HepG2 (cell line): Measurements from ENCODE around the gene PDE6C. TPM values are rescaled to one million over a fixed set of nuclear protein-coding genes. Genes with fewer than 3 reads are reported as not detected.

ENCODE experiments used
- CREM ChIP-seq, 2 experiments: sonication (generic) in 1 of 2; formaldehyde crosslinking in 1 of 2; IDR thresholded peaks; 2 replicates each; pipeline versions ENCODE4 v1.4.0 to v1.6.1; 2016 to 2020; ENCODE audit warnings: antibody characterized with exemption in 1 of 2, mild to moderate bottlenecking in 1 of 2, missing genetic modification reagents in 1 of 2
- GFI1 ChIP-seq: sonication (generic); formaldehyde crosslinking; IDR thresholded peaks from 2 replicates; pipeline ENCODE4 v1.5.0; 2020; ENCODE audit warnings: missing genetic modification reagents, mild to moderate bottlenecking, borderline replicate concordance
- GTF3A ChIP-seq: sonication (generic); formaldehyde crosslinking; conservative IDR thresholded peaks from 2 replicates; pipeline ENCODE4 v1.4.0; 2020; ENCODE audit warnings: mild to moderate bottlenecking, missing genetic modification reagents
- GZF1 ChIP-seq: sonication (generic); formaldehyde crosslinking; IDR thresholded peaks from 2 replicates; pipeline ENCODE4 v1.5.1; 2020; ENCODE audit warnings: mild to moderate bottlenecking, missing genetic modification reagents
- HNRNPLL ChIP-seq: fragments of 200-400 bp; formaldehyde crosslinking; IDR thresholded peaks from 2 replicates; pipeline ENCODE4 v1.6.1; 2017; ENCODE audit warnings: mild to moderate bottlenecking, low read depth, low read length; ENCODE audit not compliant: poor library complexity, severe bottlenecking
- ISX ChIP-seq: sonication (generic); formaldehyde crosslinking; conservative IDR thresholded peaks from 2 replicates; pipeline ENCODE4 v1.5.0; 2020; ENCODE audit warnings: missing genetic modification reagents
- POGZ ChIP-seq: sonication (generic); formaldehyde crosslinking; IDR thresholded peaks from 2 replicates; pipeline ENCODE4 v1.4.0; 2020; ENCODE audit warnings: mild to moderate bottlenecking, missing genetic modification reagents
- SMAD9 ChIP-seq: sonication (generic); formaldehyde crosslinking; IDR thresholded peaks from 2 replicates; pipeline ENCODE4 v1.5.1; 2020; ENCODE audit warnings: mild to moderate bottlenecking, missing genetic modification reagents
- SP4 ChIP-seq: sonication (generic); formaldehyde crosslinking; IDR thresholded peaks from 2 replicates; pipeline ENCODE4 v1.8.1; 2023; ENCODE audit warnings: mild to moderate bottlenecking, missing genetic modification reagents
- YEATS2 ChIP-seq: sonication (generic); formaldehyde crosslinking; IDR thresholded peaks from 2 replicates; pipeline ENCODE4 v1.4.0; 2020; ENCODE audit warnings: missing genetic modification reagents, borderline replicate concordance
- YEATS4 ChIP-seq: sonication (generic); formaldehyde crosslinking; IDR thresholded peaks from 2 replicates; pipeline ENCODE4 v1.4.0; 2020; ENCODE audit warnings: missing genetic modification reagents, borderline replicate concordance
- ZNF264 ChIP-seq: sonication (generic); formaldehyde crosslinking; IDR thresholded peaks from 2 replicates; pipeline ENCODE4 v1.4.0; 2020; ENCODE audit warnings: missing genetic modification reagents
- ZNF550 ChIP-seq: sonication (generic); formaldehyde crosslinking; IDR thresholded peaks from 2 replicates; pipeline ENCODE4 v1.4.0; 2020; ENCODE audit warnings: mild to moderate bottlenecking, missing genetic modification reagents, borderline replicate concordance
- ZNF589 ChIP-seq: sonication (generic); formaldehyde crosslinking; conservative IDR thresholded peaks from 2 replicates; pipeline ENCODE4 v1.8.0; 2022; ENCODE audit warnings: mild to moderate bottlenecking, moderate library complexity, missing genetic modification reagents
- ZNF746 ChIP-seq: sonication (generic); formaldehyde crosslinking; IDR thresholded peaks from 2 replicates; pipeline ENCODE4 v1.8.0; 2022; ENCODE audit warnings: mild to moderate bottlenecking, missing genetic modification reagents
- ZNF850 ChIP-seq: sonication (generic); formaldehyde crosslinking; conservative IDR thresholded peaks from 2 replicates; pipeline ENCODE4 v1.9.0; 2021; ENCODE audit warnings: mild to moderate bottlenecking, missing genetic modification reagents
- polyA plus RNA-seq, 8 experiments: library from polyadenylated mRNA; depleted of rRNA in 3 of 8; stranded (reverse) in 7 of 8; unstranded in 1 of 8; fragments of >200 nt; fragmentation: Illumina TruSeq in 4 of 8; extraction: Trizol in 4 of 8; gene quantifications; 2 replicates each; pipeline versions ENCODE4 v1.2.1 to v1.2.3, GENCODE V29; 2011 to 2016; ENCODE audit warnings: low read depth in 4 of 8, missing spikeins in 1 of 8, mixed read lengths in 1 of 8; ENCODE audit not compliant: insufficient read depth in 1 of 8
- total RNA-seq, 5 experiments: library from RNA; depleted of rRNA; stranded (reverse); fragments of >200 nt; fragmentation: Illumina TruSeq; extraction: Trizol; gene quantifications; 2 replicates each; pipeline ENCODE4 v1.2.3, GENCODE V29; 2016; ENCODE audit warnings: low read depth in 1 of 5
- TF ChIP-seq, protein P1 (sequence below): sonication (generic); formaldehyde crosslinking; IDR thresholded peaks from 2 replicates; pipeline ENCODE4 v1.4.0; 2020; ENCODE audit warnings: missing genetic modification reagents, borderline replicate concordance
- TF ChIP-seq, protein P2 (sequence below): fragments of 450-650 bp; IDR thresholded peaks from 2 replicates; pipeline ENCODE4 v1.6.1; 2017; ENCODE audit warnings: mild to moderate bottlenecking
- TF ChIP-seq, protein P3 (sequence below): sonication (generic); formaldehyde crosslinking; IDR thresholded peaks from 2 replicates; pipeline ENCODE4 v1.4.0; 2020; ENCODE audit warnings: missing genetic modification reagents
- TF ChIP-seq, protein P4 (sequence below): sonication (generic); formaldehyde crosslinking; IDR thresholded peaks from 2 replicates; pipeline ENCODE4 v1.5.1; 2020; ENCODE audit warnings: mild to moderate bottlenecking, missing genetic modification reagents, borderline replicate concordance

The PDE6C gene
- total and polyA plus RNA-seq, 2 of the 13 experiments (the other 11 are each of a cell fraction or from before 2014, with no cell fraction given), result 0.64 TPM; not detected in 1

DNA sequence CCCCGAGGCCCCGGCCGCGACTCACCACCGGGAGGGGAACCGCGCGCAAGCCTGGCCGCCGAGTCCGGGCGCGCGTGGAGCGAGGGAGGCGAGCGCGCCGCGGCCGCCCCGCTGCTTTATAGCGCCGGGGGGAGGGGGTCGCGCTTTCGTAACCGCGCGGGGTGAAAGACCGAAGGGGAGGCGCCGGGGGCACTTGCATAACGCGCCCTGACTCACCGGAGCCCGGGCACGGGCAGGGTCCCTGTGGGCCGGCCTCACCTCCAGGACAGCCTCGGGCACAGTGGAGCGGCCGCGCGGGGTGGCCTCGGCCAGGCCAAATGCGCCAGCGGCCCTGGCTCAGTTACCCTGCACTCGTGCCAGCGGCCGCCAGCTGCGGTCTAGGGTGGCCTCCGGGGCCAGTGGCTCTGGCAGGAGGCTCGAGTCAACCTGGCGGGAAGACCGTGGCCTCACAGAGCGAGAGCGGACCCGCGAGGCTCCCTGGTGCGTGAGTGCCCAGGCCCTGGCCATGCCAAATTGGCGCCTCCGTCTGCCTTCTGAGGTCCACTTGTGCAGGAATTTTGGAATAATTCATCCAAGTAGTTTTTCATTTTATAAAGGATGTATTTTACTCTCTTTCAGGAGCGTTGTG, 11.1 kb upstream of the PDE6C start, which contains the start of gene RBP4 (continued):
- TF ChIP-seq, protein P1, sequence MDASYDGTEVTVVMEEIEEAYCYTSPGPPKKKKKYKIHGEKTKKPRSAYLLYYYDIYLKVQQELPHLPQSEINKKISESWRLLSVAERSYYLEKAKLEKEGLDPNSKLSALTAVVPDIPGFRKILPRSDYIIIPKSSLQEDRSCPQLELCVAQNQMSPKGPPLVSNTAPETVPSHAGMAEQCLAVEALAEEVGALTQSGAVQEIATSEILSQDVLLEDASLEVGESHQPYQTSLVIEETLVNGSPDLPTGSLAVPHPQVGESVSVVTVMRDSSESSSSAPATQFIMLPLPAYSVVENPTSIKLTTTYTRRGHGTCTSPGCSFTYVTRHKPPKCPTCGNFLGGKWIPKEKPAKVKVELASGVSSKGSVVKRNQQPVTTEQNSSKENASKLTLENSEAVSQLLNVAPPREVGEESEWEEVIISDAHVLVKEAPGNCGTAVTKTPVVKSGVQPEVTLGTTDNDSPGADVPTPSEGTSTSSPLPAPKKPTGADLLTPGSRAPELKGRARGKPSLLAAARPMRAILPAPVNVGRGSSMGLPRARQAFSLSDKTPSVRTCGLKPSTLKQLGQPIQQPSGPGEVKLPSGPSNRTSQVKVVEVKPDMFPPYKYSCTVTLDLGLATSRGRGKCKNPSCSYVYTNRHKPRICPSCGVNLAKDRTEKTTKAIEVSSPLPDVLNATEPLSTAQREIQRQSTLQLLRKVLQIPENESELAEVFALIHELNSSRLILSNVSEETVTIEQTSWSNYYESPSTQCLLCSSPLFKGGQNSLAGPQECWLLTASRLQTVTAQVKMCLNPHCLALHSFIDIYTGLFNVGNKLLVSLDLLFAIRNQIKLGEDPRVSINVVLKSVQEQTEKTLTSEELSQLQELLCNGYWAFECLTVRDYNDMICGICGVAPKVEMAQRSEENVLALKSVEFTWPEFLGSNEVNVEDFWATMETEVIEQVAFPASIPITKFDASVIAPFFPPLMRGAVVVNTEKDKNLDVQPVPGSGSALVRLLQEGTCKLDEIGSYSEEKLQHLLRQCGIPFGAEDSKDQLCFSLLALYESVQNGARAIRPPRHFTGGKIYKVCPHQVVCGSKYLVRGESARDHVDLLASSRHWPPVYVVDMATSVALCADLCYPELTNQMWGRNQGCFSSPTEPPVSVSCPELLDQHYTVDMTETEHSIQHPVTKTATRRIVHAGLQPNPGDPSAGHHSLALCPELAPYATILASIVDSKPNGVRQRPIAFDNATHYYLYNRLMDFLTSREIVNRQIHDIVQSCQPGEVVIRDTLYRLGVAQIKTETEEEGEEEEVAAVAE (CRISPR knock-in tag), result no peak
- TF ChIP-seq ZNF550 (CRISPR knock-in tag) (no peak), ZNF264 (CRISPR knock-in tag) (0 out of 2 replicates have a peak, but pooled peaks have one; percentile 49), GFI1 (CRISPR knock-in tag) (peak; percentile 48; the same call in 1 of the 2 replicates), ISX (CRISPR knock-in tag) (no peak), CREM (IDR thresholded peaks at IDR 0.05) (peak; percentile 5; the same call in 1 of the 2 replicates), CREM (CRISPR knock-in tag; IDR thresholded peaks at IDR 0.05) (no peak), SP4 (peak; percentile 75), ZNF589 (CRISPR knock-in tag) (peak; percentile 75; the same call in 1 of the 2 replicates), SMAD9 (CRISPR knock-in tag) (no peak), GTF3A (CRISPR knock-in tag) (no peak), ZNF850 (CRISPR knock-in tag) (no peak), POGZ (peak; percentile 80), HNRNPLL (peak; percentile 59), ZNF746 (CRISPR knock-in tag) (peak; percentile 82), GZF1 (CRISPR knock-in tag) (no peak), YEATS4 (peak; percentile 87; the same call in 1 of the 2 replicates), YEATS2 (CRISPR knock-in tag) (peak; percentile 32; the same call in 1 of the 2 replicates)
- TF ChIP-seq, protein P2, sequence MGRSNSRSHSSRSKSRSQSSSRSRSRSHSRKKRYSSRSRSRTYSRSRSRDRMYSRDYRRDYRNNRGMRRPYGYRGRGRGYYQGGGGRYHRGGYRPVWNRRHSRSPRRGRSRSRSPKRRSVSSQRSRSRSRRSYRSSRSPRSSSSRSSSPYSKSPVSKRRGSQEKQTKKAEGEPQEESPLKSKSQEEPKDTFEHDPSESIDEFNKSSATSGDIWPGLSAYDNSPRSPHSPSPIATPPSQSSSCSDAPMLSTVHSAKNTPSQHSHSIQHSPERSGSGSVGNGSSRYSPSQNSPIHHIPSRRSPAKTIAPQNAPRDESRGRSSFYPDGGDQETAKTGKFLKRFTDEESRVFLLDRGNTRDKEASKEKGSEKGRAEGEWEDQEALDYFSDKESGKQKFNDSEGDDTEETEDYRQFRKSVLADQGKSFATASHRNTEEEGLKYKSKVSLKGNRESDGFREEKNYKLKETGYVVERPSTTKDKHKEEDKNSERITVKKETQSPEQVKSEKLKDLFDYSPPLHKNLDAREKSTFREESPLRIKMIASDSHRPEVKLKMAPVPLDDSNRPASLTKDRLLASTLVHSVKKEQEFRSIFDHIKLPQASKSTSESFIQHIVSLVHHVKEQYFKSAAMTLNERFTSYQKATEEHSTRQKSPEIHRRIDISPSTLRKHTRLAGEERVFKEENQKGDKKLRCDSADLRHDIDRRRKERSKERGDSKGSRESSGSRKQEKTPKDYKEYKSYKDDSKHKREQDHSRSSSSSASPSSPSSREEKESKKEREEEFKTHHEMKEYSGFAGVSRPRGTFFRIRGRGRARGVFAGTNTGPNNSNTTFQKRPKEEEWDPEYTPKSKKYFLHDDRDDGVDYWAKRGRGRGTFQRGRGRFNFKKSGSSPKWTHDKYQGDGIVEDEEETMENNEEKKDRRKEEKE, result no peak
- TF ChIP-seq, protein P3, sequence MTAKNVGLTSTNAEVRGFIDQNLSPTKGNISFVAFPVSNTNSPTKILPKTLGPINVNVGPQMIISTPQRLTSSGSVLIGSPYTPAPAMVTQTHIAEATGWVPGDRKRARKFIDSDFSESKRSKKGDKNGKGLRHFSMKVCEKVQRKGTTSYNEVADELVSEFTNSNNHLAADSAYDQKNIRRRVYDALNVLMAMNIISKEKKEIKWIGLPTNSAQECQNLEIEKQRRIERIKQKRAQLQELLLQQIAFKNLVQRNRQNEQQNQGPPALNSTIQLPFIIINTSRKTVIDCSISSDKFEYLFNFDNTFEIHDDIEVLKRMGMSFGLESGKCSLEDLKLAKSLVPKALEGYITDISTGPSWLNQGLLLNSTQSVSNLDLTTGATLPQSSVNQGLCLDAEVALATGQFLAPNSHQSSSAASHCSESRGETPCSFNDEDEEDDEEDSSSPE, result peak; percentile 88
- TF ChIP-seq, protein P4, sequence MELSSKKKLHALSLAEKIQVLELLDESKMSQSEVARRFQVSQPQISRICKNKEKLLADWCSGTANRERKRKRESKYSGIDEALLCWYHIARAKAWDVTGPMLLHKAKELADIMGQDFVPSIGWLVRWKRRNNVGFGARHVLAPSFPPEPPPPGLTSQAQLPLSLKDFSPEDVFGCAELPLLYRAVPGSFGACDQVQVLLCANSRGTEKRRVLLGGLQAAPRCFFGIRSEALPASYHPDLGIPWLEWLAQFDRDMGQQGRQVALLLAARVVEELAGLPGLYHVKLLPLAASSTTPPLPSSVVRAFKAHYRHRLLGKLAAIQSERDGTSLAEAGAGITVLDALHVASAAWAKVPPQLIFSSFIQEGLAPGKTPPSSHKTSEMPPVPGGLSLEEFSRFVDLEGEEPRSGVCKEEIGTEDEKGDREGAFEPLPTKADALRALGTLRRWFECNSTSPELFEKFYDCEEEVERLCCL (CRISPR knock-in tag), result peak; percentile 55; the same call in 1 of the 2 replicates
